H54 (cell line): Measurements from ENCODE around the gene WWOX.

ENCODE experiments used
- DNase-seq: peaks from one replicate; pipeline ENCODE4 v3.0.0; 2011; ENCODE audit warnings: low spot score, mixed read lengths; ENCODE audit not compliant: insufficient read length
- FAIRE-seq: peaks from 3 replicates; lab custom pipeline; 2011; peaks lifted over from hg19 to GRCh38; lab: Jason Lieb, UNC
- POLR2A ChIP-seq: IDR thresholded peaks from 2 replicates; pipeline ENCODE4 v1.6.1; 2011; ENCODE audit warnings: low read depth, mild to moderate bottlenecking, low read length

Gene WWOX

DNA sequence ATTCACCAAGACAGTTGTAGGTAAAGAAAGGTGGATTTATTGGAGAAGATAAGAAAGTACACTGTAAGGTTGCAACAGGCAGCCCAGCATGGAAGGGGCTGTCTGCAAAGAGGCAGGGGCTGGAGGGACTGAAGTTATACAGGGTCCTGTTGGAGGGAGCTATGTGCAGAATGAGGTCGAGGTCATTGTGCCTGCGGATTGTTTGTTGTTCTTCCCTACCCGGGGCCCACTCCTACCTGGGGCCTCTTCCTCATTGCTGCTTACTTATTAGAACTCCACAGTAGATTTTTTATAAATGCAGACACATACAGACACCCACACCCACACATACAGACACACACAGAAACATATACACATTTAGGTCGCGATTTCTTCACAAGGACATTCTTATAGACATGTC lies 1034.8 kb downstream of the WWOX start:
- FAIRE-seq (no peak), DNase-seq (no peak)
- TF ChIP-seq POLR2A = no peak

DNA sequence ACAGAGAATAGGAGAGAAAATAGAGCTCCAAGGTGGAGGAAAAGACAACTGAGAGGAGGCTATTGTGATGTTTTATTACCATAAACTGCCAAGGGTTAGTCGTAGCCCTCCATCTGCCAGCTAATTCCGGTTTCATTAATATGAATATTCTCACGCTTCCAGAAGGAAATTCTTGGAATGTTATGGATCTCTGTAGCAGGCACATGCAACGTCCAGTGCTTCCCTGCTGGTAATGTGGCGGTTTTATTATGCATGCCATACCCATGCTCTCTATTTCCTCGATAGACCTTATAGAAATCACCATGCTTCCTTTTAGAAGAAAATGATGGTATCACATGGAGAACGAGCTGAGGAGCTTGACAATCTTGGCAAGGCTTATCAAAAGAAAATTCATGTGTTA lies 1037.5 kb downstream of the WWOX start:
- DNase-seq (no peak), FAIRE-seq (no peak)
- no peak for TF ChIP-seq POLR2A

DNA sequence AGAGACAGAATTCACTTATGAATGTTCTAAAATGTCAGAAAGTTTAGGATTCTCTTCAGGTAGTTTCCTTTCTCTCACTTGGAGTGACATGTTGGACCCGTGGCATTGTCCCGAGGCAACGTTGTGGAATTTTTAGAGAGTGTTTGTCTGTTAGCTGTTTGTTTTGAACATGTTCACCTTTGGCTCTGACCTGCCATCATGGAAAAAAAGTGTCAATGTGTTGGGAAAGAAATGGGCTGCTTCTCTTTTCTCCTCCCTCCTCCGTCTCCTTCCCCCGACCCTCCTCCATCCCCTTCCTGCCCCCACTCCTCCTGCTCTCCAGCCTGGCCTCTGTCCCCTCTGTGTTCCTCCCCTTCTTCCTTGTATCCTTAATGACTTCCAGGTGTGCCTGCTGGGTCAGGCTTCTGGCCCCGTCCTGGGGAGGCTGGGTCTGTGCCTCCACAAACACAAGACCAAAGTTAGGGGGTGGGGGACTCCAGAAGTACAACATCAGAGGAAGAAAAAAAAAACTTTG lies 1038.0 kb downstream of the WWOX start:
- FAIRE-seq (no peak), DNase-seq (no peak)
- TF ChIP-seq POLR2A = no peak

DNA sequence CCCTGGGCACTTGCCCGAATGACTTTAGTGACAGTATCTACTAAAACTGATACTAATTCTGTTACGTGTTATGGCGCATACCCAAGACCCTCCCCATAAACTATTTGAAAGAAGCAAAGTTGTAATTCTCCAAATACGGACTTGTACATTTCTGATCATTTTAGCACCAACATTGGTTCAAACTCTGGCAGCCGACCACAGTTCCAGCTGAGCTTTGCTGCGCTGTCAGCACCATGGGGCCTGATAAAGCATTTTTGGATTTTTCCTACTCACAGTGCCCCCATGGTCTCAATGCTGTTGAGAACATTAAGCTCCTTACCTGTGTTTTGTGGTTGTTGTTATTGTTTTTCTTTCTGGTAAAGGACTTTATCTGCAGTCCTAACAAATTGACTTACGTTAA lies 1040.3 kb downstream of the WWOX start:
- TF ChIP-seq POLR2A = no peak
- DNase-seq (no peak), FAIRE-seq (no peak)

DNA sequence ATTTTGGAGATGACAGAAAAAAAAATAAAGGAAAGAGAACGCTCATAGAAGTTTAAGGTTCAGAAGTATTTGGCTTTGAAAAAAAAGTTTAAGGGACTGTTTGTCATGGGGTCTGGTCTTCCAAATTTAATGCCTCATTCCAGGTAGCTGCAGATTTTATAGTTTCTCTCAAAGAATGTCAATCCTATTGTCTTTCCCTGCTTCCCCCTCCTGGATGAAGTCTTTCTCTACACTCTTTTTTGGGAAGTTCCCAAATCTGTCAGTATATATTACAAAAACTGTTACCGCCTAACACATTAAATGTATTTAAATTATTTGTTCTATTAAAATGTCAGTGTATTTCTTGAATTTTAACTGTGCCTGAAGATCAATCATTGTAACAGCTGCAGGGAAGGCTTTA lies 1043.6 kb downstream of the WWOX start:
- no peak for FAIRE-seq
- no peak for DNase-seq
- no peak for TF ChIP-seq POLR2A

DNA sequence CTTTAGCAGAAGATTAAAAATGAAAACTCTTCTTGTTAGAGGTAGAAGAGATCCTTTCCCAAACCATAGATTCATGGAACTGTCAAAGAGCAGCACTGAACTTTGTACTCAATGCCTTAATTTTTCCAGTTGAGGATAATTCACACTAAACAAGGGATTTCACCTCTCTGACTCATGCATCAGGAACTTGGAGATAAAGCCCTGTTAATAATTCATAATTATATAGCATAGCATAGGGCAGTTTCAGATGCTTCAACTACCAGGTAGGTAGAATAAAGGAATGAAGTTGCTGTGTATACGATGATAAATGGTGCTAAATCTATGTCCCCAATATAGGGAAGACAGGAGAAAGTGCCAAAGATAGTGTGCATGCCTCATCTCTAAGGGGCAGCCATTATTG lies 1050.7 kb downstream of the WWOX start:
- TF ChIP-seq POLR2A = no peak
- DNase-seq (no peak), FAIRE-seq (no peak)

DNA sequence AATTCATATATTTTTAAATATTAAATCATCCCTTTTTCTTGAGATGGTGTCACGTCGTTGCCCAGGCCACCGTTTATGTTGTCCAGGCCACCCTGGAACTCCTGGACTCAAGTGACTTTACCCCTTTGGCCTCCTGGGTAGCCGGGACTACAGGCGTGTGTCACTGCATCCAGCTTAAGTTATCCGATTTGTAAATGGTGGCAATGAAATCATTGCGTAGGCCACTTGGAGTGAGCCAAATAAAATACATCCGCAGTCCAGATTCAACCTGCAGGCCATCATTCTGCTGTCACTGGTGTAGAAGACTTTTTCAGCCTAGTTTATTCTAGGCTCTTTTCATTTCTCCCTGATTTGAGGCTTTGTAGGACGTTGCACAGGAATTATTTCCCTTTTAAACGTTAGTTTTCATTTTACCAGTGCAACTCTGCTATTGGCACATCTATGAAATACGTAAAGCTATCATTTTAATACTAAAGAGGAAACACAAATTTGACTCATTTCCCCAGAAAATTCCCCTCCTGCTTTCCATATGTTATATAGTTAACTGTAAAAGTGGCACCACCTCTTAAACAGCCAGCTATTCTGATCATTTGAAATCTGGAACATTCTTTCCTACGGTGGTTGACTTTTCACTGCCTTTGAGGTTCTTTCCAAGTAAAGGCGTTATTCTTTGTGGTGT lies 1051.3 kb downstream of the WWOX start:
- no peak for TF ChIP-seq POLR2A
- DNase-seq (no peak), FAIRE-seq (no peak)

DNA sequence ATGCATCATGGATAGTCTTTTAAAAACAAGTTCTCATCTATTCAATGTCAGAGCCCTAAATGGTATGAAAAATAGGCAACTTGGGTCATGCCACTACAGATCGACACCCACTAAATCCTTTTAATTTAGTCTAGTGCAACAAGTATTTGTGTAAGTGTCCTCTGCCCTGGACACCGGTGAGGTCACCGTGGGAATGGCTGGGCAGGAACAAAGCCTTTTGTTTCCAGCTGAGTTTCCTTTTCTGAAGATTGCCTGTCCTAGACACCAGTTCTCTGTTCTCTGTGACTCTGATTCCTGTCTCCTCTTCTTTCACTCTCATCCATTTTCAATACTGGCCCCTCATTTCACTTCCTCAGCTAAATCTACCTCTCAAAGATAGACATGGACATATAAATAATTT lies 1054.6 kb downstream of the WWOX start:
- no peak for TF ChIP-seq POLR2A
- FAIRE-seq (no peak), DNase-seq (no peak)

DNA sequence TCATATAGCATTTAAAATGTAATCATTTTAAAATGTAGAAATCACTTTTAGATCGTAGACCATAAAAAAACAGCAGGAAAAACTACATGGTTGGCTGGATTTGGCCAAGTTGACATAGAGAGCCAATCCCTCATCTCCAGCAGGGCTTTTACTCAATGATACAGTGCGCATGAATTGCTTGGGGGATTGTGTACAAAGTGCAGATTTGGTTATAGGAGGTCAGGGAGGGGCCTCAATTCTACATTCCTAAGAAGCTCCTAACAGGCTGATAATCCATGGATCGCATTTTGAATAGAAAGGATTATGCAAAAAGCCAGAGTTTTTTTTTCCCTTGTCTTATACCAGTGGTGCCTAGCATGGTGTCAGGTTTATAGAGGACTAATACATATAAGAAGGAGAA lies 1056.0 kb downstream of the WWOX start:
- DNase-seq (no peak), FAIRE-seq (no peak)
- no peak for TF ChIP-seq POLR2A

DNA sequence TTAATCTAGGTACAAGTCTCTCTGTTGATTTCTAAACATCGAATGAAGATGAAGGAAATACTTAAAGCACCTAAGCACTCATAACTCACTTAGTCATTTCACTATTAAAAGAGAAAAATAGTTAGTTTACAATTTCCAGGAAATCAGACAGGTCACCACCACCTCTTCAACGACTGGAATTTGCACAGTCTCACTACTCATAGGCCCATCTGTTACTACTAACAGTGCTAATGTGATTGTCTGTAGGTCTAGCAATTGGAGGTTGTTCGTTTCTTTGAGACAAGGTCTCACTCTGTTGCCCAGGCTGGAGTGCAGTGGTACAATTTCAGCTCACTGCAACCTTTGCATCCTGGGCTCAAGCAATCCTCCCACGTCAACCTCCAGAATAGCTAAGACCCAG lies 1056.5 kb downstream of the WWOX start:
- DNase-seq (no peak), FAIRE-seq (no peak)
- TF ChIP-seq POLR2A = no peak

DNA sequence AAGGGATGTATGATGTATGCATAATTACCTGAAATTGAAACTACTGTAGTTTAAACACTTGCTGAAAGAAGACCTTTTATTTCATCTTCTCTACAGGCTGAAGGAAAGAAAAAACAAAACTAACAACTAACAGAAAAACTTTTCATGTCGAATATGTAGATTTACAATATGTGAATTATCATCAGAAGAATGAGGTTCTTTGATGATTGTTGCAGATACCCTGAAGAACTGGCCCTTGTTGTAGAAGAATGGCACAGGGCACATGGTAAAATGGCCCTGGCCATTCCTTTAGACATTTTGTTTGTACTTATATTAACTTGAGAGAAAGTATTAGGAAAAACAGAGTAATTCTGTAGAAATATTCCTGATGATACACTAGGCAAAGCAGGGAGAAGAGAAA lies 1057.3 kb downstream of the WWOX start:
- FAIRE-seq = no peak
- DNase-seq = no peak
- TF ChIP-seq POLR2A = no peak

DNA sequence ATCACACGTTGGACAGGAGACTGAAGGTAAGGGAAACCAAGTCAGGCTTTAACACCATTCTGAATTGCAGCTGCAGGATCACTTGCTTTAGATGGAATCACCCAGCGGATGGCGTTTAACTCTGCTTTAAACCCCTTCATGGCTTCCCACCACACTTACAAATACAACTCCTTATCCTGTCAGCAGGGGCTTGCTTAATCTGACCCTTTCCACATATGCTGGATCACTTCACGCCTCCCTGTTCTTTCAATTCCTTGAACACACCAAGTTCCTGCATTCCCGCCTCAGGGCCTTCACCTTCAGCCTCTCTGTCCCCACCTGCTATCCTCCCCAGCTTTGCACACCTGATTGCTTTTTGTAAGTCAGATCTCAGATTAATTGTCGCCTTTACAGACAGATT lies 1058.9 kb downstream of the WWOX start:
- no peak for FAIRE-seq

DNA sequence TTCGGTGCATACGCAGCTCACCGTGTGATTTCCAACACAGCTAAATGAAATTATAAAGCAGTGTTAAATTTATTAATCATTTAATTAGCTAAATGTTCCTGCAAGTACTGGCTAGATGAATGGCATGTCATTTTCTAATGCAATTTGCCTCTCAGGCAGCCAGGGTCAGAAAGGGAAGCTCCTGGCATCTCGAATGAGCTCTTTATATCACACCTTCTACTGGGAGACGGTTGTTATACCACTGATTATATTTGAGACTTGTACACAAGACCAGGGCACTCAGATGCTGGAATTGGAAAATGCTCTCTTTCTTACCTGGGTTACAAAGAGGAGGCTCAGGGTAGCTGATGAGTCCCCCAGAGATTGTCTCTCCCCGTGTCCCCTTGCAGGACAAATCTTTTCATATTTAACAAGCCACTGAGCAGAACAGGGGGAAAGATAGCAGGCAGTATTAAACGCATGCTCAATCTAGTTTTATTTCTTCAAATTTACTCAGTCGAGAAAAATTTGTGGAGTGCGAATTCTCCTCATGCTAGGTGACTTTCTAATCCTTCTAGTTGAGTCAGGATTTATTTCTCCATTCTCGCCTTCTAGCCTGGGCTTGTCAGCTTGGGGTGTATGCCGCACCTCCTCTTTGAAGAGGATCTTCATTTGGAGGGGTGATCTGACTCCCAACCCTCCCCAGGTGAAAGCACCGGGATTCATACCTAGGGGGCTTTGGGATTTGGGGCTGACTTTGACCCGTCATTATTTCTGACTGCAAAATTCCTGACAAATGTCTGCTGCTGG lies 1060.0 kb downstream of the WWOX start:
- no peak for FAIRE-seq
- no peak for DNase-seq
- no peak for TF ChIP-seq POLR2A

More for the DNA sequence above, 1058.9 kb downstream of the WWOX start:
- no peak for DNase-seq
- TF ChIP-seq POLR2A = no peak

DNA sequence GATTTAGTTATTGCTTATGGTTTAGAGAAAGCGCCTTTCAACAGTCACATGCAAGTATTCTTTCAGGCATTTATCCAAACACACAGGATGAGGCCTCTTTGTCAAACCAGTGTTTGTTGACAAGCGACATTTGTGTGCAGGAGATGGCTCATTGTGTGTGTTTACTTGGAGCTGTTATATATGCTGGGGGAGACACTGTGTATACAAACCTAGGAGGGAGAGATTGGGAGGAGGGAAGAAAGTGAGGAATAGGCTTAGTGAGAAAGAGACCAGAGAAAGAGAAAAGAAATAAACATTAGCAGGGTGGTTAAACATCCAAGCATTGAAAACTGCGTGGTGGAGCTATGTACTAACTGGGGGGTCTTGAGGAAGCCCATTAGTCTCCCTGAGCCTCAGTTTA lies 1063.5 kb downstream of the WWOX start:
- no peak for FAIRE-seq
- TF ChIP-seq POLR2A = no peak
- DNase-seq = no peak

DNA sequence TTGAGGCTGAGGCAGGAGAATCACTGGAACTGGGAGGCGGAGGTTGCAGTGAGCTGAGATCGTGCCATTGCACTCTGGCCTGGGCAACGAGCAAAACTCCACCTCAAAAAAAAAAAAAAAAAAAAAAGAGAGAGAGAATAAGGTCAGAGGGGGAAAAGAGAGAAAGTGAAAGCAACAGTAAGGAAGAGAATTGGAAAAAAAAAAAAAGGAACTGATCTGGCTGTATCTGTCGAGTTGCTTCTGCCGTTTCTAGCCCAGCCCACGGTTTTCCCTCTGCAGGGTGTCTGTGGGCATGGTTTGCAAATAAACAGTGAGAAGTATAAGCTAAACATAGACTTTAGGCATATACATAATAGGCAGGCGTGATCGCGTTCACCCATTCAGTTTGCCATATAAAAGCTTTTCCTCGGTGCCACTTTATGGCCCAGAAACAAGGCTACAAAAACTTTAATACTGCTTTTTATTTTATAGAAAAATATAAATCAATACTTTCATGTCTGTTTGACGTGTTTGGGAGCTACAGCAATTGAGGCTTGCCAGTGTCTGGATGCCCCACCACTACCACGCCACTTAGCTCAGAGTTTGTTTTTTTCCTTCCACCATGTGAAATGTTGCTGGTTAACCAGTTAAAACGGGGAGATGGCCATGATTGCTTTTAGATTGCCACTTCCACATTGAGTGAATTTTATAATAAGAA lies 1064.4 kb downstream of the WWOX start:
- FAIRE-seq (no peak), DNase-seq (no peak)
- TF ChIP-seq POLR2A = no peak
